C4-2B (cell line): ENCODE results near the gene HAUS5.

Experiments
- ZFX ChIP-seq: fragments of 450-650 bp; IDR thresholded peaks from 2 replicates; pipeline ENCODE4 v1.6.1; 2017
- TF ChIP-seq, protein P1 (sequence below): fragments of 450-650 bp; conservative IDR thresholded peaks from 2 replicates; pipeline ENCODE4 v1.5.1; 2017; ENCODE audit warnings: mild to moderate bottlenecking

DNA sequence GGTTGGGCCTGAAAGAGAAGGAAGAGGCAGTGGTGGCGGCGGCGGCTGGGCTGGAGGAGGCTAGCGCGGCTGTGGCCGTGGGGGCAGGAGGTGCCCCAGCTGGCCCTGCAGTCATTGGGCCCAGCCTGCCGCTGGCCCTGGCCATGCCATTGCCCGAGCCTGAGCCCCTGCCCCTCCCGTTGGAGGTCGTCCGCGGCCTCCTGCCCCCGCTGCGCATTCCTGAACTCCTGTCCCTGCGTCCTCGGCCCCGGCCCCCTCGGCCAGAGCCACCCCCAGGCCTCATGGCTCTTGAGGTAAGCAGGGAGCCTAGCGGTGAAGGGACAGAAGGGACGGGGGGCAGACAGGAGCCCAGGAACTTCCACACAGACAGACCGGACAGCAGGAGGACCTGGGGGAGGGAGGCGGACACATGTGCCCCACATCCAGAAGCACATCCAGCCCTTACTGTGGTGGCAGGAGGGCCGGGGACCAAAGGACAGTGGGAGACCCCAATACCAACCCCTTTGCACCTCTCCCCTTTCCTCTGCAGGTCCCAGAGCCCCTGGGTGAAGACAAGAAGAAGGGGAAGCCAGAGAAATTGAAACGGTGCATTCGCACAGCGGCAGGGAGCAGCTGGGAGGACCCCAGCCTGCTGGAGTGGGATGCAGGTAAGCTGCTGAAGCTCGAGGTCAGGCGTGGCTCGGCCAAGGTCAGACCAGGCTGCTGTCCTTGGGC lies 21.3 kb downstream of the HAUS5 start:
- TF ChIP-seq, protein P1, sequence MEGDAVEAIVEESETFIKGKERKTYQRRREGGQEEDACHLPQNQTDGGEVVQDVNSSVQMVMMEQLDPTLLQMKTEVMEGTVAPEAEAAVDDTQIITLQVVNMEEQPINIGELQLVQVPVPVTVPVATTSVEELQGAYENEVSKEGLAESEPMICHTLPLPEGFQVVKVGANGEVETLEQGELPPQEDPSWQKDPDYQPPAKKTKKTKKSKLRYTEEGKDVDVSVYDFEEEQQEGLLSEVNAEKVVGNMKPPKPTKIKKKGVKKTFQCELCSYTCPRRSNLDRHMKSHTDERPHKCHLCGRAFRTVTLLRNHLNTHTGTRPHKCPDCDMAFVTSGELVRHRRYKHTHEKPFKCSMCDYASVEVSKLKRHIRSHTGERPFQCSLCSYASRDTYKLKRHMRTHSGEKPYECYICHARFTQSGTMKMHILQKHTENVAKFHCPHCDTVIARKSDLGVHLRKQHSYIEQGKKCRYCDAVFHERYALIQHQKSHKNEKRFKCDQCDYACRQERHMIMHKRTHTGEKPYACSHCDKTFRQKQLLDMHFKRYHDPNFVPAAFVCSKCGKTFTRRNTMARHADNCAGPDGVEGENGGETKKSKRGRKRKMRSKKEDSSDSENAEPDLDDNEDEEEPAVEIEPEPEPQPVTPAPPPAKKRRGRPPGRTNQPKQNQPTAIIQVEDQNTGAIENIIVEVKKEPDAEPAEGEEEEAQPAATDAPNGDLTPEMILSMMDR = no peak
- TF ChIP-seq ZFX = no peak
